Stomach smooth muscle (tissue), 2 donors: ENCODE data around the gene SESN1.

Source experiments
- H3K27ac ChIP-seq: one replicate; pipeline ENCODE4 v1.7.0; 2013; ENCODE audit warnings: mild to moderate bottlenecking, low read length, inconsistent platforms
- H3K27me3 ChIP-seq, 2 donors: one replicate each; pipeline ENCODE4 v1.7.0; 2013; ENCODE audit warnings: low read length in 2 of 2; ENCODE audit not compliant: insufficient read depth in 2 of 2, control insufficient read depth in 1 of 2
- H3K36me3 ChIP-seq, 2 donors: one replicate each; pipeline ENCODE4 v1.7.0; 2013; ENCODE audit warnings: low read length in 2 of 2; ENCODE audit not compliant: control insufficient read depth in 2 of 2, insufficient read depth in 2 of 2
- H3K4me1 ChIP-seq: one replicate; pipeline ENCODE4 v1.7.0; 2013; ENCODE audit warnings: low read length; ENCODE audit not compliant: control insufficient read depth, insufficient read depth
- H3K4me3 ChIP-seq, 2 donors: one replicate each; pipeline ENCODE4 v1.7.0; 2013; ENCODE audit warnings: low read length in 2 of 2
- H3K9ac ChIP-seq, 2 donors: one replicate each; pipeline ENCODE4 v1.7.0; 2013; ENCODE audit warnings: low read length in 2 of 2, mild to moderate bottlenecking in 1 of 2
- H3K9me3 ChIP-seq, 2 donors: one replicate each; pipeline ENCODE4 v1.7.0; 2013; ENCODE audit warnings: low read length in 2 of 2; ENCODE audit not compliant: control insufficient read depth in 2 of 2
- donor health status: healthy.
- donor health status: Pancreatic carcinoma.

SESN1 gene

DNA sequence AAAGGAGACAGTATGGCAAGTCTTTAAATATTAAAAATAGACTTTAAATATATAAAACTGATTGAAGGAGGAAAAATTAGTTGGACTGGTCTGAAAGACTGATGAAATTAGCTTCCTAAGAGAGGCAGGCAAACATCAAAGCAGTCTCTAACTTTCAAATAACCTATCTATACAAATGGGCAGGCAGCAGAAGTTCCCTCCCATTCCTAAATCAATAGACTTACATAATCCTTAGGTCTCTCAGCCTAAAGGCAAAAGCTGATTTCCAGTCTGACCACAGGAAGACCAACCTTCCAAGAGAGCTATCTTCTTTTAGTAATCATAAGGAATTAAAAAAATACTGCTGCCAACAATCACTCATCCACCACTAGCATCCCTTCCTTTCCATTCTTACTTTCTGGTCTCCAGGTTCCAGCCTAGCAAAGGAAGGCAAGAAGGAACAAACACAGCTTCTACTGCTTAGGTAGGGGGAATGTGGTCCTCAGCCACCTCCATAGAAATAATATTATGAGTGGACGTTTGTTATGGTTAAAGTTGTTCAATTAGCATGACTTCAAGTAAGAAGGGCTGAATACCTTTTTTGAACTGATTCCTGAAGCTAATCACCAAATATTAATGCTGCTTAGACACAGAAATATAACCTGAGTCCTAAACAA is 44.1 kb downstream of the SESN1 start:
- no peaks in the 10 kb centered on the region for H3K9me3 ChIP-seq
- H3K36me3 ChIP-seq = no peaks in the 10 kb centered on the region
- H3K4me3 ChIP-seq = no peak overlapping the region
- no peaks in the 10 kb centered on the region for H3K27me3 ChIP-seq
- no peak overlapping the region for H3K9ac ChIP-seq
- peaks cover 10% of the 10 kb centered on the region for H3K4me1 ChIP-seq
- H3K27ac ChIP-seq = no peak overlapping the region

DNA sequence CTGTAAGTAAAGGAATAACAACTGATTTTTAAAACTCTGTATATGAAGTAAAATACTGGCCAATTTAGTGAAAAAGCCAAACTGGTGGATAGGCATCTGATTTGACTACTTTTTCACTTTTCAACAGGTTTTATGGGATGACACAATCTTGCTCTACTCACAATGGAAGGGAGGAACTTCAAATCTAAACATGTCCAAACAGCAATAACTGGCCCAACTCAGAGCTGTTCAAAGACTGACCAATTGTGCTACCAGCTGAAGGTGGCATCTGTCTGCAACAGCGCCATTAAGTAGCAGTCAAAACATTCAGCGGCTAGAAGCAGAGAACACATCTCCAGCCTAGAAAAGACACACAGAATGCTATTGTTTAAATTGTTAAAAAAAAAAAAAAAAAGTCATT is 44.6 kb downstream of the SESN1 start:
- Histone ChIP-seq H3K9me3 (no peaks in the 10 kb centered on the region), H3K27ac (no peak overlapping the region), H3K9ac (no peak overlapping the region), H3K36me3 (no peaks in the 10 kb centered on the region), H3K27me3 (no peaks in the 10 kb centered on the region), H3K4me3 (no peak overlapping the region), H3K4me1 (peaks cover 10% of the 10 kb centered on the region)

GRCh38 chr6:109048670-109049415 is 45.8 kb downstream of the SESN1 start:
- Histone ChIP-seq H3K4me1 (peaks cover 10% of the 10 kb centered on the region), H3K9ac (no peak overlapping the region), H3K36me3 (no peaks in the 10 kb centered on the region), H3K9me3 (no peaks in the 10 kb centered on the region), H3K27ac (no peak overlapping the region), H3K27me3 (no peaks in the 10 kb centered on the region), H3K4me3 (no peak overlapping the region)

GRCh38 chr6:109048176-109048575 is 46.5 kb downstream of the SESN1 start:
- no peak overlapping the region for H3K27ac ChIP-seq

GRCh38 chr6:109045493-109045892 is 49.2 kb downstream of the SESN1 start:
- H3K4me3 ChIP-seq = no peak overlapping the region
- no peaks in the 10 kb centered on the region for H3K4me1 ChIP-seq
- H3K36me3 ChIP-seq = no peaks in the 10 kb centered on the region
- no peaks in the 10 kb centered on the region for H3K9me3 ChIP-seq
- no peak overlapping the region for H3K9ac ChIP-seq
- no peak overlapping the region for H3K27ac ChIP-seq
- H3K27me3 ChIP-seq = no peaks in the 10 kb centered on the region

More at GRCh38 chr6:109048176-109048575, 46.5 kb downstream of the SESN1 start:
- no peak overlapping the region for H3K9ac ChIP-seq
- no peak overlapping the region for H3K4me3 ChIP-seq
- no peaks in the 10 kb centered on the region for H3K36me3 ChIP-seq
- H3K27me3 ChIP-seq = no peaks in the 10 kb centered on the region
- no peaks in the 10 kb centered on the region for H3K9me3 ChIP-seq
- peaks cover 5% of the 10 kb centered on the region for H3K4me1 ChIP-seq

DNA sequence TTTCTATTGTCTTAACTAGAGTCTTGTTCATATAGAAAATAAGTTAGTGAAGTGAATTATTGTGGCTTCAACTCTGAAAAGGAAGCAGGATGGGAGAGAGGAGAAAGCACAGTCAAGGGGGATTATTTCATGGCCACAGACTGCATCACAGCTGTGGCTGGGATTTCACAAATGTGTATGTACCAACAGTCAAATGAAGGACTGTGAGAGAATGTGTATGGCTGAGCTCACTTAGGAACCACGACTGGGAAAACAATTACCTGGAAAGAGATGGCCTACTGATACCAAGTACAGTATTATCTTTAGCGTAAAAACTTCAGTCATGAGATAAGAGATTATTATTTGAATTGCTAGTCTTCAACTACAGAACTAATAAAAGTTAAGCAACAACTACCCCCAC is 54.9 kb downstream of the SESN1 start:
- Histone ChIP-seq H3K9ac (no peak overlapping the region), H3K9me3 (no peaks in the 10 kb centered on the region), H3K4me3 (no peak overlapping the region), H3K27ac (no peak overlapping the region), H3K27me3 (no peaks in the 10 kb centered on the region), H3K4me1 (no peaks in the 10 kb centered on the region), H3K36me3 (no peaks in the 10 kb centered on the region)

DNA sequence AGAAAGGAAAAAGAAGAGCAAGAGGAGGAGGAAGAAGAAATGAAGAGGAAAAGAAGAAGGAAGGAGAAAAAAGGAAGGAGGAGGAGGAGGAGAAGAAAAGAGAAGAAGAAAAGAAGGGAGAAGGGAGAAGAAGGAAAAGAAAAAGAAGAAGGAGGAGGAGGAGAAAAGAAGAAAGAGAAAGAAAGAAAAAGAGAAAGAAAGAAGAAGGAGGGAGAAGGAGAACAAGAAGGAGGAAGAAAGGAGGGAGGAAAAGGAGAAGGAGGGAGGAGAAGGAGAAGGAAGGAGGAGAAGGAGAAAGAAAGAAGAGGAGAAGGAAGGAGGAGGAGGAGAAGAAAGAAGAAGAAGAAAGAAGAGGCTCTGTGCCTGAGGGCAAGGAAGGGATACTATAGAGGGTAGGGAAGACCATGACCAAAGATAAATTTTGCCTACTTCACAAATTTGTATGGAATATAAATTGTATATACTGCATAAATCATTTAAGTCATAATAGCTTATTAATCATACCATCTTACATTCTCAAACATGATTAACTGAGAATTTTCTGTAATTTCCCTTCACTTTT is 55.7 kb downstream of the SESN1 start:
- Histone ChIP-seq H3K36me3 (no peaks in the 10 kb centered on the region), H3K4me3 (no peak overlapping the region), H3K27me3 (no peaks in the 10 kb centered on the region), H3K9me3 (no peaks in the 10 kb centered on the region), H3K27ac (no peak overlapping the region), H3K9ac (no peak overlapping the region), H3K4me1 (no peaks in the 10 kb centered on the region)

DNA sequence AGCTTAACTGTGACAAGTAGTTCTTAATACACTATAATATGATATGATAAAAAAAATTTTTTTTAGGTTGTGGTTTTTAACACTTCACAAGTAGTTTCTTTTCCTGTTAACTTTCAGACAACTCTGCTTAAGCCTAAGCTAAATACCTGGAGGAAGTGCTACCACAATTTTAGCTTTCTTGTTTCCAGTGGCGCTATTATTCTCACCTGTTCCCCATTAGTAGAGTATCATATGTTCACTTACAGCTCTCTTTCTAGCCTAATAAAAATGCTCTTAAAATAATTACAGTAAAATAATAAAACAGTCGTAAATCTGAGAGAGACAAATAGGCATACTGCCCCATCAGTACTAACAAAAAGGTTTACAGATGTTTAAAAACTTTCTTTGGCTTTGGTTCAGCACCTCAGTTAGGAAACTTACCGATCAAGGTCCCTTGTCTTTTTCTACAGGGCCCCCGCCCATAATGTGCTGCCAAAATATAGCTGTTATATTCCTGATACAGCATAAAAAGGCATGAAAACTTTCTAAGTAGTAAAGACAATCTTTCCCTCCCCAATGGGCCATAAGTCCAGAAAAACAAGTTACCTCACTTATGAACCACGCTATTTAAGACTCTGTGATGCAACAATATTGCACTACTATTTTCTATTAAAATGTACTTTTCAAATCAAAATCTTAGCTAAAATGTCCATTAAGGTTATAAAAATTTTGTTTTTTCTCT is 57.9 kb downstream of the SESN1 start:
- Histone ChIP-seq H3K4me3 (no peak overlapping the region), H3K9ac (no peak overlapping the region), H3K27ac (no peak overlapping the region), H3K36me3 (no peaks in the 10 kb centered on the region), H3K27me3 (no peaks in the 10 kb centered on the region), H3K9me3 (no peaks in the 10 kb centered on the region), H3K4me1 (no peaks in the 10 kb centered on the region)

- H3K27ac ChIP-seq = no peak overlapping the region
- no peaks in the 10 kb centered on the region for H3K9me3 ChIP-seq
- no peaks in the 10 kb centered on the region for H3K36me3 ChIP-seq
- no peaks in the 10 kb centered on the region for H3K4me1 ChIP-seq
- no peak overlapping the region for H3K4me3 ChIP-seq
- H3K9ac ChIP-seq = no peak overlapping the region
- no peaks in the 10 kb centered on the region for H3K27me3 ChIP-seq
These were observed 60.1 kb downstream of the SESN1 start for GRCh38 chr6:109034526-109034925.

GRCh38 chr6:109033655-109034054 is 61.0 kb downstream of the SESN1 start:
- Histone ChIP-seq H3K9ac (no peak overlapping the region), H3K9me3 (no peaks in the 10 kb centered on the region), H3K27me3 (no peaks in the 10 kb centered on the region), H3K27ac (no peak overlapping the region), H3K4me1 (no peaks in the 10 kb centered on the region), H3K36me3 (no peaks in the 10 kb centered on the region), H3K4me3 (no peak overlapping the region)
